Anterior cingulate cortex (tissue), 58 donors: ENCODE measurements around the gene NUDT3.
"Not testable (repeated sequence)": the region's sequence is repeated elsewhere in the genome, so short reads cannot be mapped to it uniquely, and the experiment has no call there.

Experiments
- DNase-seq, 58 donors: peaks; one replicate each; lab custom pipeline; 2025; lab: John Stamatoyannopoulos, UW

Gene NUDT3

GRCh38 chr6:34269658-34270341, 122.7 kb downstream of the NUDT3 start:
- not testable (repeated sequence) for DNase-seq

- not testable (repeated sequence) for DNase-seq
Measured at GRCh38 chr6:34269132-34269531, 123.3 kb downstream of the NUDT3 start.

GRCh38 chr6:34267746-34268145, 124.7 kb downstream of the NUDT3 start:
- no peak for DNase-seq

GRCh38 chr6:34263484-34263883, 129.0 kb downstream of the NUDT3 start:
- not testable (repeated sequence) for DNase-seq

GRCh38 chr6:34260576-34261267, 131.7 kb downstream of the NUDT3 start:
- DNase-seq = no peak

GRCh38 chr6:34259529-34260069, 132.9 kb downstream of the NUDT3 start:
- DNase-seq = no peak

GRCh38 chr6:34252395-34252794, 140.1 kb downstream of the NUDT3 start:
- not testable (repeated sequence) for DNase-seq

GRCh38 chr6:34249469-34250261, 142.8 kb downstream of the NUDT3 start:
- no peak for DNase-seq

- peak; percentile 80 to 98 (median 96) for DNase-seq
Measured at GRCh38 chr6:34248727-34249468, 143.6 kb downstream of the NUDT3 start, which contains the start of gene SMIM29. Gene SMIM29 (minus strand): TSS chr6:34249006. CDS start chr6:34247791, 1,215 bp downstream.

- DNase-seq = peak in 25 of 58 donors; percentile 22 to 73 (median 51)
Measured at GRCh38 chr6:34248198-34248726, 144.2 kb downstream of the NUDT3 start.

- DNase-seq = no peak
Measured at GRCh38 chr6:34247481-34248197, 144.8 kb downstream of the NUDT3 start.

- peak in 5 of 58 donors; percentile 16 to 56 (median 24) for DNase-seq
Measured at GRCh38 chr6:34246563-34247391, 145.7 kb downstream of the NUDT3 start.

GRCh38 chr6:34246249-34246562, 146.3 kb downstream of the NUDT3 start:
- DNase-seq = no peak

GRCh38 chr6:34245761-34246140, 146.7 kb downstream of the NUDT3 start:
- not testable (repeated sequence) for DNase-seq

GRCh38 chr6:34245032-34245760, 147.3 kb downstream of the NUDT3 start:
- not testable (repeated sequence) for DNase-seq

GRCh38 chr6:34243901-34244884, 148.3 kb downstream of the NUDT3 start:
- peak in 29 of 58 donors; percentile 13 to 78 (median 44) for DNase-seq
